Vagina (tissue), 2 donors: ENCODE results near the gene NCOA5.

ENCODE experiments used
- CTCF ChIP-seq, 3 experiments: fragments of 450-650 bp in 2 of 3; fragments of 200-600 bp in 1 of 3; sonication (generic) in 1 of 3; IDR thresholded peaks; one replicate each; pipeline ENCODE4 v1.5.1; 2017 to 2019; ENCODE audit warnings: antibody characterized with exemption in 3 of 3, mild to moderate bottlenecking in 2 of 3, moderate library complexity in 2 of 3
- POLR2A ChIP-seq, 2 donors: fragments of 450-650 bp; IDR thresholded peaks; one replicate each; pipeline ENCODE4 v1.6.1; 2017; ENCODE audit warnings: antibody characterized with exemption in 2 of 2, mild to moderate bottlenecking in 2 of 2, moderate library complexity in 2 of 2
- POLR2AphosphoS5 ChIP-seq, 2 donors: sonication (generic); formaldehyde crosslinking; IDR thresholded peaks; one replicate each; pipeline ENCODE4 v1.9.0; 2017; ENCODE audit warnings: antibody characterized with exemption in 2 of 2, mild to moderate bottlenecking in 2 of 2, low read depth in 1 of 2; ENCODE audit not compliant: insufficient read depth in 1 of 2

GRCh38 chr20:46051556-46052308 lies 38.0 kb downstream of the NCOA5 start:
- TF ChIP-seq POLR2A (IDR thresholded peaks at IDR 0.05) (no peak), CTCF (IDR thresholded peaks at IDR 0.05) (no peak), POLR2AphosphoS5 (IDR thresholded peaks at IDR 0.05; ENCODE audit: insufficient read depth in 1 of 2, low read depth in 1 of 2) (no peak)
